HG03025 (cell line): ENCODE data around the gene ASB15.
A peak's percentile ranks its signal among the peaks of the same experiment; 100 is the strongest.
"Not testable (repeated sequence)": the region's sequence is repeated elsewhere in the genome, so short reads cannot be mapped to it uniquely, and the experiment has no call there.

Source experiments
- ATAC-seq: cut with Tn5 transposase; IDR thresholded peaks from one replicate; pipeline ENCODE4 v1.9.1; 2021; ENCODE audit warnings: mild to moderate bottlenecking, moderate library complexity; ENCODE audit not compliant: unreplicated experiment, low FRiP score

Gene ASB15

GRCh38 chr7:123601530-123601929 lies at the start of gene ASB15:
Gene ASB15, plus strand, starts transcription at chr7:123601821. Its CDS starts 12,682 bp downstream, at chr7:123614503.
- ATAC-seq: no peak

DNA sequence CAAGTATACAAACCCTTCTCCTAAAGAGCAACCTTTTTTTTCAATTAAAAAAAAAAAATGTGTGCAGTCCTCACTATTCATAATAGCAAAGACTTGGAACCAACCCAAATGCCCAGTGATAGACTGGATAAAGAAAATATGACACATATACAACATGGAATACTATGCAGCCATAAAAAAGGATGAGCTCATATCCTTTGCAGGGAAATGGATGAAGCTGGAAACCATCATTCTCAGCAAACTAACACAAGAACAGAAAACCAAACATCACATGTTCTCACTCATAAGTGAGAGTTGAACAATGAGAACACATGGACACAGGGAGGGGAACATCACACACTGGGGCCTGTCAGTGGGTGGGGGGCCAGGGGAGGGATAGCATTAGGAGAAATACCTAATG lies 49.5 kb upstream of the ASB15 start:
- ATAC-seq: not testable (repeated sequence)

- ATAC-seq: no peak
Measured at GRCh38 chr7:123552641-123553040, 49.0 kb upstream of the ASB15 start.

DNA sequence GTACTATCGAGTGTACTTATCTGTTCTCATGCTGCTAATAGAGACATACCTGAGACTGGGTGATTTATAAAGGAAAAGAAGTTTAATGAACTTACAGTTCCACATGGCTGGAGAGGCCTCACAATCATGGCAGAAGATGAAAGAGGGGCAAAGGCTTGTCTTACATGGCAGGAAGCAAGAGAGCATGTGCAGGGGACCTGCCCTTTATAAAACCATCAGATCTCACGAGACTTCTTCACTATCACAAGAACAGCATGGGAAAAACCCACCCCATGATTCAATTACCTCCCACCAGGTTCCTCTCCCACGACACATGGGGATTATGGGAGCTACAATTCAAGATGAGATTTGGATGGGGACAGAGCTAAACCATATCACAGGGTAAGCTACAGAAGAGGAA lies 48.5 kb upstream of the ASB15 start:
- ATAC-seq: no peak

DNA sequence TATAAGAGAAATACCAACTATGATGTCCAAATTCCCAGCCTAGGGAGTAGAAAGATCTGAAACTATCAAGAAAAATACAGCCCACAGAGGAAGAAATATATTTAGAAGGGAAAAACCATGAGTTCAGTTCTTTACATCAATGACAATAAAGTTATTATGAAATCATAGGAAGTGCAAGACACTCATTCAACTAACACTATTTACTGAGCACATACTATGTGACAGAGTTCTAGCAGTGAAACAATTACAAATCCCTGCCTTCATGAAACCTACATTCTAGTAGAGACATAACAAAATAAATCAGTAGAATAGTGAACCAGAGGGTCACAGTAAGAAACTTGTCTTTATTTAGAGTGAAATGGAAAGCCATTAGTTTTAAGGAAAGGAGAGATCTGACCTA lies 46.1 kb upstream of the ASB15 start:
- ATAC-seq: no peak

- no peak for ATAC-seq
Measured at GRCh38 chr7:123557016-123557397, 44.6 kb upstream of the ASB15 start.

- peak; percentile 97 for ATAC-seq
Measured at GRCh38 chr7:123557398-123558288, 44.0 kb upstream of the ASB15 start, which contains the start of gene NDUFA5. Gene NDUFA5, minus strand, starts transcription at chr7:123557818. Its CDS starts 23 bp downstream, at chr7:123557795.

- no peak for ATAC-seq
Measured at GRCh38 chr7:123558289-123558874, 43.2 kb upstream of the ASB15 start.

GRCh38 chr7:123562121-123562520 lies 39.5 kb upstream of the ASB15 start:
- ATAC-seq: no peak

GRCh38 chr7:123569352-123570010 lies 32.1 kb upstream of the ASB15 start:
- no peak for ATAC-seq

- no peak for ATAC-seq
Measured at GRCh38 chr7:123570390-123571182, 31.0 kb upstream of the ASB15 start.

GRCh38 chr7:123571187-123571586 lies 30.4 kb upstream of the ASB15 start:
- no peak for ATAC-seq

- no peak for ATAC-seq
Measured at GRCh38 chr7:123571684-123572083, 29.9 kb upstream of the ASB15 start.

DNA sequence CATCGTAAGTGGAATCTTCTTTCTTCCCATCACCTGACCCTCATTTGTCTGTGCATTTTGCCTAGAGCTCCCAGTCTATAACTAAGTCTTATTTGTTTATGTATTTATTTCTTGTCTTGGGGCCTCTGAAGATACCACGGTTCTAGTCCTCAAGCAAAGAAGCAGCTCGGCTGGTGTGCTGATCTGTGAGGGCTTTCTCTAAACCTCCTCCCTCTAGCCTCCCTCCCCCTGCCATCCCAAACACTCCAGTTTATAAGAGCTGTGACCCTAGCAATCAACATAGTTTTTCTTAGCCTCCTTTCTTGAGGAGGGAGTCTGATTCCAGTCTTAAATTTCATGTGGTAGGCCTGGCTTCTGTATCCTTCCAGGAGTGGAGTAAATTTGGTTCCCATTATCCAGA lies 28.3 kb upstream of the ASB15 start:
- no peak for ATAC-seq

DNA sequence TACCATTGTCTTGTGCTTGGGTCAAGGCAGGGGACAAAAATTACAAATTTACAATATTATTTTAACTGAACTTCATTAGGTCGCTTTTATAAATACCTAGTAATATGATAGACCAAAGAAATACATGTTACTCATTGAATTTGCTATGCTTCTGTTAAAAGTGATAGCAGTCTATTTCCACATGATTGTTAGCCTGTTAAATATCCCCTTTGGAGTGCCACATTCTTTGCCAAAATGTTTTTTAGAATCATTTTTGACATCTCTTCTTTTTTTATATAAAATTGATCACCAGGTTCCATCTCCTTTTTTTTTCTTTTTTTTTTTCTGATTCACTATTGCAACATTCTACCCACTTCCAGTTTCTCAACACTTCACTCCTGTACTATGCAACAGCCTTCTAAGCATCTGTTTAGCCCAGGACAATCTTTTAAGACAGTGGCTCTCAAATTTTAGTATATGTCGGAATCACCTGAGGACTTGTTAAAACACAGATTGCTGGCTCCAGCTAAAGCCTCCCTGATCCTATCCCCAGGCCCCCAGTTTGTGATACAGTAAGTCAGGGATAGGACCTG lies 27.6 kb upstream of the ASB15 start:
- ATAC-seq: no peak

DNA sequence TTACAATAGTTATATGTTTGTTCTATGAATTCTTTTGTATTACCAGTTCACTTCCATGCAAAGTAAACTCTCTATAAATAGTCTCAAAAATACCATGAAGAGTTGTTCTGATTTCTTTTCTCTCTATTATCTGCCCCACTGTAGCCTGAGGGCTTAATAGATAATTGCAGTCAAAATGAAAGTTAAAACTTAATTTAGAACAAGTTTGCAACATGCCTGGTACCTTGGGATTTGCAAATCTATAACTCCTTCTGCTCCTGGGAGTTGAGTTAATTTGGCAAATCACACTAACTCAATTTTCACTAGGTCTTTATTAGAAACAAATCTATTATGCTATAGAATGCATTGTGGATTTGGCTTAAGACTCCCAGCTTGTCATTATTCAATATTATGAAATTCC lies 22.2 kb upstream of the ASB15 start:
- ATAC-seq: no peak

- ATAC-seq: no peak
Measured at GRCh38 chr7:123580406-123581161, 21.0 kb upstream of the ASB15 start.

GRCh38 chr7:123581162-123581459 lies 20.5 kb upstream of the ASB15 start:
- ATAC-seq: no peak

DNA sequence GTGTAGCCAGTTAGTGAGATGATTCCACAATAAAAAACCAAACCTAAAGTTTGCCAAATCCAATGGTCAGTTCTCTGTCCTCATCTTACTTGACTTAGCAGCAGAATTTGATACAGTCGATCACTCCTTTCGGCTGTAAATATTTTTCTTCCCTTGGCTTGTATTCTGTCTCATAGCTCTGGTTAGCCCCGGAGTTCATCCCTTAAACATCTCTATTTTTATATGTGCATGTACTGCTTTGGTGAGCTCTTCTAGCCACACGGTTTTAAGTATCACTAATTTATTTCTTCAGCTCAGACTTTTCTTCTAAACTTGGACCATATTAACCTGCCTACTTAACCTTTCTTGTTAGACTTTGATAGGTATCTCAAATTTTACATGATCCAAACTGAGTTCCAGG lies 17.8 kb upstream of the ASB15 start:
- ATAC-seq: no peak

DNA sequence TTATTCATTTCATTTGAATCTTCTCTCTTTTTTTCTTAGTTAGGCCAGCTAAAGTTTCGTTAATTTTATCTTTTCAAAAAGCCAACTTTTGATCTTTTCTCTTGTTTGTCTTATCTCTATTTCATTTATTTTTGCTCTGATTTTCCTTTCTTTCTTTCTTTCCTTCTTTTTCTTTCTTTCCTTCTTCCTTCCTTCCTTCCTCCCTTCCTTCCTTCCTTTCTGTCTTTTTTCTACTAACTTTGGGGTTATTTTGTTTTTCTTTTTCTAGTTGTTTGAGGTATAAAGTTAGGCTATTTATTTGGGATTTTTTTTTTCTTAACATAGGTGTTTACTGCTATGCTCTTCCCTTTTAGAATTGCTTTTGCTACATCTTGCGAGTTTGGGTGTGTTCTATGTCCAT lies 13.2 kb upstream of the ASB15 start:
- ATAC-seq: no peak
